Peyer's patch (tissue), 4 donors: ENCODE results near the gene TXLNB.

Experiments
- CTCF ChIP-seq, 6 experiments: fragments of 450-650 bp in 4 of 6; fragments of 200-600 bp in 2 of 6; sonication (generic) in 1 of 6; IDR thresholded peaks; one replicate each; pipeline ENCODE4 v1.5.1; 2017 to 2019; ENCODE audit warnings: antibody characterized with exemption in 6 of 6, mild to moderate bottlenecking in 3 of 6, moderate library complexity in 1 of 6
- POLR2A ChIP-seq, 2 donors: fragments of 450-650 bp; IDR thresholded peaks; one replicate each; pipeline ENCODE4 v1.5.1; 2017; ENCODE audit warnings: antibody characterized with exemption in 2 of 2, mild to moderate bottlenecking in 2 of 2, moderate library complexity in 2 of 2

- no peak for TF ChIP-seq CTCF (IDR thresholded peaks at IDR 0.05)
- TF ChIP-seq POLR2A (IDR thresholded peaks at IDR 0.05): no peak
Observed at GRCh38 chr6:139277161-139277560, 14.6 kb downstream of the TXLNB start.
